ENCODE measurements around the gene MBNL1.

The MBNL1 gene

GRCh38 chr3:152264378-152264777, 4.4 kb upstream of the MBNL1 start:
- no peak for TF ChIP-seq ISL1 (CRISPR knock-in tag; IDR thresholded peaks at IDR 0.05)
- no peak for TF ChIP-seq ZNF8 (CRISPR knock-in tag; IDR thresholded peaks at IDR 0.05)
- TF ChIP-seq ARNTL (CRISPR knock-in tag; IDR thresholded peaks at IDR 0.05; ENCODE audit: borderline replicate concordance, low read depth): no peak
- no peak for TF ChIP-seq BACH2 (CRISPR knock-in tag; IDR thresholded peaks at IDR 0.05; ENCODE audit: borderline replicate concordance)
- no peak for TF ChIP-seq PATZ1 (CRISPR knock-in tag; IDR thresholded peaks at IDR 0.05; ENCODE audit: borderline replicate concordance)
- TF ChIP-seq CREB5 (CRISPR knock-in tag; IDR thresholded peaks at IDR 0.05; ENCODE audit: low read depth): no peak
- no peak for TF ChIP-seq TSHZ2 (CRISPR knock-in tag; IDR thresholded peaks at IDR 0.05)
- no peak for ATAC-seq

- TF ChIP-seq ZC3H10 (CRISPR knock-in tag; IDR thresholded peaks at IDR 0.05): peak; percentile 33; the same call in 1 of the 2 replicates
- TF ChIP-seq SNAI2 (CRISPR knock-in tag; IDR thresholded peaks at IDR 0.05): no peak
- no peak for TF ChIP-seq ZNF70 (CRISPR knock-in tag; IDR thresholded peaks at IDR 0.05)
- peak; percentile 63 for ATAC-seq
Measured at GRCh38 chr3:152266221-152266995, 2.3 kb upstream of the MBNL1 start.

GRCh38 chr3:152267831-152268554, 736 bp upstream of the MBNL1 start:
- TF ChIP-seq ZFP3 (CRISPR knock-in tag; IDR thresholded peaks at IDR 0.05) (no peak), CSRNP3 (CRISPR knock-in tag; IDR thresholded peaks at IDR 0.05) (no peak), ESRRG (CRISPR knock-in tag; IDR thresholded peaks at IDR 0.05) (no peak), ZNF8 (CRISPR knock-in tag; IDR thresholded peaks at IDR 0.05) (no peak)
- ATAC-seq: no peak

GRCh38 chr3:152269056-152269830, 514 bp downstream of the MBNL1 start:
- TF ChIP-seq GLIS3 (CRISPR knock-in tag; IDR thresholded peaks at IDR 0.05): no peak
- TF ChIP-seq ARNTL (CRISPR knock-in tag; IDR thresholded peaks at IDR 0.05; ENCODE audit: borderline replicate concordance, low read depth): no peak
- TF ChIP-seq ZC3H10 (CRISPR knock-in tag; IDR thresholded peaks at IDR 0.05): no peak
- no peak for TF ChIP-seq ZNF565 (CRISPR knock-in tag; conservative IDR thresholded peaks at IDR 0.05; ENCODE audit: low read depth)
- TF ChIP-seq PPARA (CRISPR knock-in tag; IDR thresholded peaks at IDR 0.05; ENCODE audit: borderline replicate concordance): no peak
- peak; percentile 71 for ATAC-seq
